HEK293 (cell line): ENCODE measurements around the gene COL25A1.

Source experiments
- CTCF ChIA-PET: fragments of 350-600 bp; formaldehyde crosslinking; extraction: SDS; loops from one replicate; lab custom pipeline; 2021; ENCODE audit warnings: antibody characterized with exemption; lab: Yijun Ruan, JAX
- POLR2A ChIA-PET: fragments of 300-600 bp; formaldehyde crosslinking; extraction: SDS; loops from one replicate; lab custom pipeline; 2020; ENCODE audit warnings: antibody characterized with exemption, inconsistent platforms; lab: Yijun Ruan, JAX
- H3K27ac ChIP-seq: fragments of 200-500 bp; sonication (Bioruptor generic); 2 replicates; pipeline ENCODE4 v1.5.1; 2014; ENCODE audit warnings: low read depth, low read length, control low read depth, inconsistent platforms; ENCODE audit errors: extremely low read depth
- H3K36me3 ChIP-seq, 2 experiments: fragments of 200-500 bp in 1 of 2; sonication (Bioruptor generic) in 1 of 2; 1 replicate in 1 of 2; 2 replicates in 1 of 2; pipeline ENCODE4 v1.5.1; 2014 to 2017; ENCODE audit warnings: inconsistent platforms in 2 of 2, low read length in 2 of 2; ENCODE audit not compliant: control insufficient read depth in 2 of 2, insufficient read depth in 1 of 2
- H3K4me1 ChIP-seq: fragments of 200-500 bp; sonication (Bioruptor generic); 2 replicates; pipeline ENCODE4 v1.5.1; 2014; ENCODE audit warnings: mild to moderate bottlenecking, low read length, inconsistent platforms; ENCODE audit not compliant: control insufficient read depth, insufficient read depth
- H3K4me3 ChIP-seq: 2 replicates; pipeline ENCODE4 v1.5.1; 2011; ENCODE audit warnings: low read depth, mild to moderate bottlenecking, control low read depth, low read length, moderate library complexity
- H3K9me3 ChIP-seq: fragments of 200-500 bp; sonication (Bioruptor generic); 2 replicates; pipeline ENCODE4 v1.5.1; 2014; ENCODE audit warnings: low read depth, low read length, inconsistent platforms; ENCODE audit not compliant: control insufficient read depth, insufficient read depth
- GLIS1 ChIP-seq: fragments of 450-650 bp; formaldehyde crosslinking; IDR thresholded peaks from 2 replicates; pipeline ENCODE4 v1.5.1; 2016; ENCODE audit warnings: missing biosample characterization, missing genetic modification characterization
- HIC1 ChIP-seq: fragments of 450-650 bp; formaldehyde crosslinking; IDR thresholded peaks from 2 replicates; pipeline ENCODE4 v1.5.1; 2016; ENCODE audit warnings: missing biosample characterization, missing genetic modification characterization
- HOXD13 ChIP-seq: sonication (generic); formaldehyde crosslinking; IDR thresholded peaks from 2 replicates; pipeline ENCODE4 v1.8.0; 2022; ENCODE audit warnings: missing genetic modification reagents, borderline replicate concordance
- OVOL3 ChIP-seq: fragments of 450-650 bp; formaldehyde crosslinking; IDR thresholded peaks from 2 replicates; pipeline ENCODE4 v1.5.1; 2016; ENCODE audit warnings: missing biosample characterization, missing genetic modification characterization
- PRDM2 ChIP-seq: fragments of 450-650 bp; formaldehyde crosslinking; IDR thresholded peaks from 2 replicates; pipeline ENCODE4 v1.5.1; 2016; ENCODE audit warnings: missing biosample characterization, missing genetic modification characterization, borderline replicate concordance
- PRDM4 ChIP-seq: fragments of 450-650 bp; formaldehyde crosslinking; IDR thresholded peaks from 2 replicates; pipeline ENCODE4 v1.5.1; 2017; ENCODE audit warnings: missing biosample characterization, missing genetic modification characterization
- PRDM6 ChIP-seq: fragments of 450-650 bp; formaldehyde crosslinking; IDR thresholded peaks from 2 replicates; pipeline ENCODE4 v1.5.1; 2017; ENCODE audit warnings: missing biosample characterization, missing genetic modification characterization
- ZIC2 ChIP-seq: fragments of 450-650 bp; formaldehyde crosslinking; IDR thresholded peaks from 2 replicates; pipeline ENCODE4 v1.5.1; 2016; ENCODE audit warnings: missing biosample characterization, missing genetic modification characterization
- ZNF146 ChIP-seq: fragments of 450-650 bp; formaldehyde crosslinking; IDR thresholded peaks from 2 replicates; pipeline ENCODE4 v1.5.1; 2016; ENCODE audit warnings: missing biosample characterization, missing genetic modification characterization
- ZNF174 ChIP-seq: fragments of 450-650 bp; formaldehyde crosslinking; IDR thresholded peaks from 2 replicates; pipeline ENCODE4 v1.5.0; 2017; ENCODE audit warnings: missing biosample characterization, mild to moderate bottlenecking, missing genetic modification characterization
- ZNF354C ChIP-seq: fragments of 450-650 bp; formaldehyde crosslinking; IDR thresholded peaks from 2 replicates; pipeline ENCODE4 v1.5.1; 2016; ENCODE audit warnings: missing biosample characterization, missing genetic modification characterization, low read depth, borderline replicate concordance
- ZNF585B ChIP-seq: fragments of 450-650 bp; formaldehyde crosslinking; IDR thresholded peaks from 2 replicates; pipeline ENCODE4 v1.5.1; 2016; ENCODE audit warnings: missing biosample characterization, missing genetic modification characterization
- ZNF658 ChIP-seq: fragments of 450-650 bp; formaldehyde crosslinking; IDR thresholded peaks from 2 replicates; pipeline ENCODE4; 2016; ENCODE audit warnings: missing biosample characterization, missing genetic modification characterization
- ZNF670 ChIP-seq: fragments of 450-650 bp; formaldehyde crosslinking; IDR thresholded peaks from 2 replicates; pipeline ENCODE4 v1.5.1; 2016; ENCODE audit warnings: missing biosample characterization, missing genetic modification characterization, low read depth
- ZNF837 ChIP-seq: fragments of 450-650 bp; formaldehyde crosslinking; IDR thresholded peaks from 2 replicates; pipeline ENCODE4 v1.5.1; 2016; ENCODE audit warnings: missing biosample characterization, missing genetic modification characterization
- ZNF843 ChIP-seq: fragments of 450-650 bp; formaldehyde crosslinking; IDR thresholded peaks from 2 replicates; pipeline ENCODE4 v1.5.1; 2016; ENCODE audit warnings: missing biosample characterization, missing genetic modification characterization
- ZSCAN16 ChIP-seq: fragments of 450-650 bp; formaldehyde crosslinking; IDR thresholded peaks from 2 replicates; pipeline ENCODE4 v1.5.1; 2016; ENCODE audit warnings: missing biosample characterization, missing genetic modification characterization
- TF ChIP-seq, protein P1 (sequence below): fragments of 450-650 bp; formaldehyde crosslinking; IDR thresholded peaks from 2 replicates; pipeline ENCODE4 v1.5.1; 2017; ENCODE audit warnings: missing biosample characterization, missing genetic modification characterization
- TF ChIP-seq, protein P2 (sequence below): fragments of 450-650 bp; formaldehyde crosslinking; IDR thresholded peaks from 2 replicates; pipeline ENCODE4 v1.5.1; 2016; ENCODE audit warnings: missing biosample characterization, missing genetic modification characterization

The COL25A1 gene

DNA sequence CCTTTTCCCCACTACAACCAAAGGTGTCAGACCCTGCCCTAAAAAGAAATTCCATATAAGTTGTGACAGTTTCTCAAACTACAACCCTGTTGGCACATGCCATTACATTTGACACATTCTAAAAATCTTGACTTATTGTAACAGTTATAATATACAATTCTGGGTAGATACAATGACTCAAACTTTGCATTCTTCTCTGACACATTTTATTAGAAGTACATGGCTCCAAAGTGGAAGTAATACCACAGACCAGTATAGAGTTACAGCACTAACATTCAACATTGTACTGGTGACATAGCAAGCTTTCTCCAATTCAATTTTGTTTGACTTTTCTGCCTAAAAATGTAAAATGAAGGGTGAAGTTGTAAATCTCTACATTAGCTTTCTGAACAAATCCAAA, 343.0 kb downstream of the COL25A1 start (continued):
- TF ChIP-seq OVOL3 (tag by site-specific recombination) (peak; percentile 45; the same call in 1 of the 2 replicates), ZIC2 (tag by site-specific recombination) (no peak), PRDM6 (peak; percentile 47), ZNF174 (no peak), ZNF354C (tag by site-specific recombination) (no peak), ZNF843 (tag by site-specific recombination) (0 out of 2 replicates have a peak, but pooled peaks have one; percentile 41)

DNA sequence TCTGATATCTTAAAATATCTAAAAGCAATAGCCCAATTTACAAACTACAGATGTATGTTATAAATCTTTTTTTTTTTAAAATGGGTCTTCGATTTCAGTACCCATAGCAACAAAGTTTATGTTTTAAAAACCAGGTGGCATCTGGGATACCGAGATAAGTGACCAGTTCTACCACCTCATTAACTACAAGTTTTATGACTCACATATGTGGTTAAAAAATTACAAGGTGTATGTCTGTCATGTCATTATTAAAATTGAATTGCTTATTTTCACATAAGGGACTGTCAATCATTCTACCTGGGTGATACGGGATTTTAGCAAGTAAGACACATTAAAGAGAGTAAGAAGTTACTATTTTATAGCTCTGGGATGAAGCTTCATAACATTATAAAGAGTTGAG, 347.6 kb downstream of the COL25A1 start:
- POLR2A ChIA-PET = no interaction called here
- no peak overlapping the region for H3K27ac ChIP-seq
- CTCF ChIA-PET = no interaction called here
- no peak overlapping the region for H3K4me3 ChIP-seq
- H3K36me3 ChIP-seq = no peaks in the 10 kb centered on the region
- no peaks in the 10 kb centered on the region for H3K4me1 ChIP-seq
- H3K9me3 ChIP-seq = no peaks in the 10 kb centered on the region
- TF ChIP-seq ZNF658 (tag by site-specific recombination) (no peak), ZNF837 (tag by site-specific recombination) (no peak), PRDM4 (no peak), ZSCAN16 (tag by site-specific recombination) (no peak), ZNF670 (no peak), PRDM2 (tag by site-specific recombination) (no peak), HOXD13 (CRISPR knock-in tag) (no peak), ZNF146 (tag by site-specific recombination) (no peak), PRDM6 (peak; percentile 15; the same call in 1 of the 2 replicates), GLIS1 (no peak), HIC1 (tag by site-specific recombination) (no peak), ZNF585B (tag by site-specific recombination) (no peak)
- TF ChIP-seq, protein P1, sequence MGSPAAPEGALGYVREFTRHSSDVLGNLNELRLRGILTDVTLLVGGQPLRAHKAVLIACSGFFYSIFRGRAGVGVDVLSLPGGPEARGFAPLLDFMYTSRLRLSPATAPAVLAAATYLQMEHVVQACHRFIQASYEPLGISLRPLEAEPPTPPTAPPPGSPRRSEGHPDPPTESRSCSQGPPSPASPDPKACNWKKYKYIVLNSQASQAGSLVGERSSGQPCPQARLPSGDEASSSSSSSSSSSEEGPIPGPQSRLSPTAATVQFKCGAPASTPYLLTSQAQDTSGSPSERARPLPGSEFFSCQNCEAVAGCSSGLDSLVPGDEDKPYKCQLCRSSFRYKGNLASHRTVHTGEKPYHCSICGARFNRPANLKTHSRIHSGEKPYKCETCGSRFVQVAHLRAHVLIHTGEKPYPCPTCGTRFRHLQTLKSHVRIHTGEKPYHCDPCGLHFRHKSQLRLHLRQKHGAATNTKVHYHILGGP (tag by site-specific recombination) = no peak
- TF ChIP-seq, protein P2, sequence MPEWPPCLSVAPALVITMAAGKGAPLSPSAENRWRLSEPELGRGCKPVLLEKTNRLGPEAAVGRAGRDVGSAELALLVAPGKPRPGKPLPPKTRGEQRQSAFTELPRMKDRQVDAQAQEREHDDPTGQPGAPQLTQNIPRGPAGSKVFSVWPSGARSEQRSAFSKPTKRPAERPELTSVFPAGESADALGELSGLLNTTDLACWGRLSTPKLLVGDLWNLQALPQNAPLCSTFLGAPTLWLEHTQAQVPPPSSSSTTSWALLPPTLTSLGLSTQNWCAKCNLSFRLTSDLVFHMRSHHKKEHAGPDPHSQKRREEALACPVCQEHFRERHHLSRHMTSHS = no peak
